A549 (cell line): Measurements from ENCODE around the gene FGGY.

ENCODE experiments used
- EP300 ChIP-seq, 2 experiments: fragments of >200 bp; sonication (Bioruptor Twin); formaldehyde crosslinking; IDR thresholded peaks; 2 replicates in 1 of 2; 3 replicates in 1 of 2; pipeline ENCODE4 v1.6.1; 2016 to 2017
- ESRRA ChIP-seq: fragments of 150-350 bp; IDR thresholded peaks from 2 replicates; pipeline ENCODE4 v1.6.1; 2014; ENCODE audit warnings: mild to moderate bottlenecking, low read length, borderline replicate concordance
- KDM1A ChIP-seq: fragments of 200-600 bp; sonication (generic); IDR thresholded peaks from 2 replicates; pipeline ENCODE4 v1.6.1; 2016; ENCODE audit warnings: low read depth, mild to moderate bottlenecking
- MAX ChIP-seq: IDR thresholded peaks from 2 replicates; pipeline ENCODE4 v1.6.1; 2012
- RFX5 ChIP-seq: fragments of 450-650 bp; IDR thresholded peaks from 2 replicates; pipeline ENCODE4 v1.7.1; 2014; ENCODE audit warnings: antibody characterized with exemption, mild to moderate bottlenecking, moderate library complexity
- TFCP2L1 ChIP-seq: fragments of 250-450 bp; sonication (Bioruptor Pico); IDR thresholded peaks from 2 replicates; pipeline ENCODE4 v1.5.0; 2021; ENCODE audit warnings: mild to moderate bottlenecking

- TF ChIP-seq RFX5 (no peak), MAX (no peak), ESRRA (no peak), TFCP2L1 (CRISPR knock-in tag) (no peak), KDM1A (no peak), EP300 (IDR thresholded peaks at IDR 0.05) (no peak)
Observed at GRCh38 chr1:59520827-59521418, 224.0 kb downstream of the FGGY start.
